Measurements from ENCODE around the gene C2CD2L. TPM values are rescaled to one million over a fixed set of nuclear protein-coding genes. Genes with fewer than 3 reads are reported as not detected.
A peak's percentile ranks its signal among the peaks of the same experiment; 100 is the strongest.

The C2CD2L gene
- total RNA-seq, 1 experiment from 2014 or later, result 14.7 TPM

DNA sequence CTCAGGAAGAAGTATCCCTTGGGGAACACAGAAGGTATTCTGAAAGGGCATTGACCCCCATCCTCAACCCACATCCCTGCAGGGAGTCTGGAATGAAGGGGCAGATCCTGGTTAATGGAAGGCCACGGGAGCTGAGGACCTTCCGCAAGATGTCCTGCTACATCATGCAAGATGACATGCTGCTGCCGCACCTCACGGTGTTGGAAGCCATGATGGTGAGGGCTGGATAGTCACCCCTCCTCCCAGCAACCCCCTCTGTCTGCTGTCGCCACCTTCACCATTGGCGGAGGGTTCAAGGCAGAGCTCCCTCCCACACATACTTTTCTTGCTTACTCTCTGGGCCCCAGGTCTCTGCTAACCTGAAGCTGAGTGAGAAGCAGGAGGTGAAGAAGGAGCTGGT is 47.0 kb downstream of the C2CD2L start:
- Mint-ChIP-seq H3K9me3 (ENCODE audit: unreplicated experiment) (no peaks in the 10 kb centered on the region), H3K36me3 (ENCODE audit: insufficient read depth, unreplicated experiment) (no peaks in the 10 kb centered on the region), H3K27ac (ENCODE audit: unreplicated experiment) (no peak overlapping the region), H3K4me3 (ENCODE audit: unreplicated experiment) (no peak overlapping the region), H3K4me1 (ENCODE audit: low read depth, unreplicated experiment) (peaks cover 6% of the 10 kb centered on the region), H3K27me3 (ENCODE audit: insufficient read depth, unreplicated experiment) (peaks cover 20% of the 10 kb centered on the region)
- Histone ChIP-seq H3K4me3 (ENCODE audit: low read depth, low read length) (no peak overlapping the region), H3K9me3 (no peaks in the 10 kb centered on the region), H3K36me3 (ENCODE audit: control insufficient read depth, insufficient read depth, low read length) (no peaks in the 10 kb centered on the region), H3K27me3 (replicated peaks; ENCODE audit: control insufficient read depth, insufficient read depth, low read length) (no peaks in the 10 kb centered on the region; the same call in 1 of the 2 replicates), H3K4me1 (no peaks in the 10 kb centered on the region)
- intact Hi-C loops (cut with micrococcal nuclease; ENCODE audit: unreplicated experiment), result no loop called here
- POLR2A ChIA-PET, result interaction anchor here (0.7 kb wide), 1 partner anchor 60 kb away, joined by 3 read pairs; no protein-coding TSS in a partner anchor
- CTCF ChIA-PET, result interaction anchor here (1.1 to 3.8 kb wide), 2 partner anchors 9 to 12 kb away, joined by 4 to 19 read pairs; no protein-coding TSS in a partner anchor
- BruUV-seq (replicated peaks), result no TSS peak
- no peak for DNase-seq
- TF ChIP-seq, protein P1, sequence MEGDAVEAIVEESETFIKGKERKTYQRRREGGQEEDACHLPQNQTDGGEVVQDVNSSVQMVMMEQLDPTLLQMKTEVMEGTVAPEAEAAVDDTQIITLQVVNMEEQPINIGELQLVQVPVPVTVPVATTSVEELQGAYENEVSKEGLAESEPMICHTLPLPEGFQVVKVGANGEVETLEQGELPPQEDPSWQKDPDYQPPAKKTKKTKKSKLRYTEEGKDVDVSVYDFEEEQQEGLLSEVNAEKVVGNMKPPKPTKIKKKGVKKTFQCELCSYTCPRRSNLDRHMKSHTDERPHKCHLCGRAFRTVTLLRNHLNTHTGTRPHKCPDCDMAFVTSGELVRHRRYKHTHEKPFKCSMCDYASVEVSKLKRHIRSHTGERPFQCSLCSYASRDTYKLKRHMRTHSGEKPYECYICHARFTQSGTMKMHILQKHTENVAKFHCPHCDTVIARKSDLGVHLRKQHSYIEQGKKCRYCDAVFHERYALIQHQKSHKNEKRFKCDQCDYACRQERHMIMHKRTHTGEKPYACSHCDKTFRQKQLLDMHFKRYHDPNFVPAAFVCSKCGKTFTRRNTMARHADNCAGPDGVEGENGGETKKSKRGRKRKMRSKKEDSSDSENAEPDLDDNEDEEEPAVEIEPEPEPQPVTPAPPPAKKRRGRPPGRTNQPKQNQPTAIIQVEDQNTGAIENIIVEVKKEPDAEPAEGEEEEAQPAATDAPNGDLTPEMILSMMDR (IDR thresholded peaks at IDR 0.05; ENCODE audit: insufficient read depth in 1 of 2, low read depth in 1 of 2, low read length in 1 of 2, severe bottlenecking in 1 of 2, unreplicated experiment in 1 of 2), result no peak

DNA sequence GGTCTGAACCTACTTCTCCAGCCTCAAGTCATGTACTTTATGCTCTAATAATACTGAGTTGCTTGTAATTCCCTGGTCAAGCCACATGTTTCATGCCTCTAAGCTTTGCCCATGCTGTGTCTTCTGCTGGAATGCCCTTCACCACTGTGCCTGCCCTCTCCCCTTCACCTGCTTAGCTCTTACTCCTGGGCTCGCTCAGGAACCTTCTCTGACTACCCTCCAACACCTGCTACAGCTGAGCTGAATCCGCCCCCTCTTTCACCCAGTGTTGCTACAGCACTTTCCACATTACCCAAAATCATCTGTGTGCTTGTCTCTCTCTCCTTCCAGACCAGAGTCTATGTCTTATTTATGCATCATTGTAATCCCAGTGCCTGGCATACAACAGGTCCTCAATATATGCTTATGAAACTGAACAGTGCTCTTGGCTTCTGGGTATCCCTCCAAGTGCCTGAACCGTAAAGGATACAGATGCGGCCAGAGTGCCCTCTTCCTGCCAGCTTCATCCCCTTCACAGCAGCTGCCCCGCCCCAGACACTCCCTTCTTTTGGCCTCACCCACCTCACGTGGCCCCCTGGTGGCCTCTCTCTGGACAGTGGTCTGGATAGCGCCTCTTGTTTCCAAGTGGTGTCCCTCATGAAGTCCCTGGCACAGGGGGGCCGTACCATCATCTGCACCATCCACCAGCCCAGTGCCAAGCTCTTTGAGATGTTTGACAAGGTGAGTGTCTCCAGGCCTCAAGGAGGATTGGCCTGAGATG is 48.8 kb downstream of the C2CD2L start:
- no peaks in the 10 kb centered on the region for H3K4me1 ChIP-seq
- H3K27me3 ChIP-seq (replicated peaks; ENCODE audit: control insufficient read depth, insufficient read depth, low read length), result no peaks in the 10 kb centered on the region
- no peak overlapping the region for H3K4me3 ChIP-seq (ENCODE audit: low read depth, low read length)
- peaks cover 6% of the 10 kb centered on the region for H3K4me1 Mint-ChIP-seq (ENCODE audit: low read depth, unreplicated experiment)
- intact Hi-C loops (cut with micrococcal nuclease; ENCODE audit: unreplicated experiment), result no loop called here
- H3K9me3 ChIP-seq, result no peaks in the 10 kb centered on the region
- TF ChIP-seq, protein P1 (IDR thresholded peaks at IDR 0.05; ENCODE audit: insufficient read depth in 1 of 2, low read depth in 1 of 2, low read length in 1 of 2, severe bottlenecking in 1 of 2, unreplicated experiment in 1 of 2), result peak; percentile 61 to 78
- H3K27ac Mint-ChIP-seq (ENCODE audit: unreplicated experiment), result no peak overlapping the region
- BruUV-seq (replicated peaks), result no TSS peak
- H3K36me3 Mint-ChIP-seq (ENCODE audit: insufficient read depth, unreplicated experiment), result no peaks in the 10 kb centered on the region
- no peaks in the 10 kb centered on the region for H3K36me3 ChIP-seq (ENCODE audit: control insufficient read depth, insufficient read depth, low read length)
- ChIA-PET POLR2A (no interaction called here), CTCF (interaction anchor here (0.6 to 3.8 kb wide), 7 partner anchors 8 to 69 kb away, joined by 3 to 19 read pairs (median 3); partner anchors contain the start of gene DPAGT1)
- no peak overlapping the region for H3K4me3 Mint-ChIP-seq (ENCODE audit: unreplicated experiment)
- peaks cover 17% of the 10 kb centered on the region for H3K27me3 Mint-ChIP-seq (ENCODE audit: insufficient read depth, unreplicated experiment)
- H3K9me3 Mint-ChIP-seq (ENCODE audit: unreplicated experiment), result no peaks in the 10 kb centered on the region
- peak; percentile 79 to 80 for DNase-seq

DNA sequence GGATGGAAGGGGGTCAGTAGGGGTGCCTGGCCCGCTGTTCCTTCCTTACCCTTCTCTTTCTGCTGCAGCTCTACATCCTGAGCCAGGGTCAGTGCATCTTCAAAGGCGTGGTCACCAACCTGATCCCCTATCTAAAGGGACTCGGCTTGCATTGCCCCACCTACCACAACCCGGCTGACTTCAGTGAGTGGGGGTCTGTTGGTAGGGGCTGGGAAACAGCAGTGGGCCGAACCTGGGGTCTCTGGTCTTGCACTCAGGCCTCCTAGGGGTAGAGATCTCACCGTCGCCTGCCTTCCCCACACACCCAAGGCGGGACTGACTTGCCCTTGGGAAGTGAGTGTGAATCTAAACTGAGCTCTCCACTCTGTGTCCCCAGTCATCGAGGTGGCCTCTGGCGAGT is 49.4 kb downstream of the C2CD2L start:
- Mint-ChIP-seq H3K4me1 (ENCODE audit: low read depth, unreplicated experiment) (peaks cover 6% of the 10 kb centered on the region), H3K9me3 (ENCODE audit: unreplicated experiment) (no peaks in the 10 kb centered on the region), H3K36me3 (ENCODE audit: insufficient read depth, unreplicated experiment) (no peaks in the 10 kb centered on the region), H3K27ac (ENCODE audit: unreplicated experiment) (no peak overlapping the region), H3K4me3 (ENCODE audit: unreplicated experiment) (no peak overlapping the region), H3K27me3 (ENCODE audit: insufficient read depth, unreplicated experiment) (peaks cover 13% of the 10 kb centered on the region)
- Histone ChIP-seq H3K4me3 (ENCODE audit: low read depth, low read length) (no peak overlapping the region), H3K9me3 (no peaks in the 10 kb centered on the region), H3K27me3 (replicated peaks; ENCODE audit: control insufficient read depth, insufficient read depth, low read length) (no peaks in the 10 kb centered on the region), H3K4me1 (no peaks in the 10 kb centered on the region), H3K36me3 (ENCODE audit: control insufficient read depth, insufficient read depth, low read length) (no peaks in the 10 kb centered on the region)
- DNase-seq, result no peak
- intact Hi-C loops (cut with micrococcal nuclease; ENCODE audit: unreplicated experiment), result no loop called here
- no TSS peak for BruUV-seq (replicated peaks)
- ChIA-PET POLR2A (no interaction called here), CTCF (interaction anchor here (0.8 to 3.8 kb wide), 6 partner anchors 9 to 54 kb away, joined by 3 to 19 read pairs (median 4); partner anchors contain the start of genes DPAGT1 and NHERF4)
- TF ChIP-seq, protein P1 (IDR thresholded peaks at IDR 0.05; ENCODE audit: insufficient read depth in 1 of 2, low read depth in 1 of 2, low read length in 1 of 2, severe bottlenecking in 1 of 2, unreplicated experiment in 1 of 2), result no peak
